HUES6 (cell line): Measurements from ENCODE around the gene VIL1.

Experiments used
- H3K27ac ChIP-seq: 2 replicates; pipeline ENCODE4 v1.7.0; 2013; ENCODE audit warnings: low read depth, mild to moderate bottlenecking, low read length, inconsistent platforms
- H3K27me3 ChIP-seq: 2 replicates; pipeline ENCODE4 v1.6.1; 2013; ENCODE audit warnings: low read length; ENCODE audit not compliant: control insufficient read depth, insufficient read depth
- H3K36me3 ChIP-seq: 2 replicates; pipeline ENCODE4 v1.6.1; 2013; ENCODE audit warnings: low read length; ENCODE audit not compliant: control insufficient read depth, insufficient read depth
- H3K4me1 ChIP-seq: 2 replicates; pipeline ENCODE4 v1.6.1; 2013; ENCODE audit warnings: low read length; ENCODE audit not compliant: control insufficient read depth, insufficient read depth
- H3K4me3 ChIP-seq: 2 replicates; pipeline ENCODE4 v1.5.1; 2013; ENCODE audit warnings: low read depth, low read length
- H3K9ac ChIP-seq: one replicate; pipeline ENCODE4 v1.6.1; 2013; ENCODE audit warnings: mild to moderate bottlenecking, low read length
- H3K9me3 ChIP-seq: 2 replicates; pipeline ENCODE4 v1.6.1; 2013; ENCODE audit warnings: low read depth, low read length; ENCODE audit not compliant: control insufficient read depth, insufficient read depth

Gene VIL1

DNA sequence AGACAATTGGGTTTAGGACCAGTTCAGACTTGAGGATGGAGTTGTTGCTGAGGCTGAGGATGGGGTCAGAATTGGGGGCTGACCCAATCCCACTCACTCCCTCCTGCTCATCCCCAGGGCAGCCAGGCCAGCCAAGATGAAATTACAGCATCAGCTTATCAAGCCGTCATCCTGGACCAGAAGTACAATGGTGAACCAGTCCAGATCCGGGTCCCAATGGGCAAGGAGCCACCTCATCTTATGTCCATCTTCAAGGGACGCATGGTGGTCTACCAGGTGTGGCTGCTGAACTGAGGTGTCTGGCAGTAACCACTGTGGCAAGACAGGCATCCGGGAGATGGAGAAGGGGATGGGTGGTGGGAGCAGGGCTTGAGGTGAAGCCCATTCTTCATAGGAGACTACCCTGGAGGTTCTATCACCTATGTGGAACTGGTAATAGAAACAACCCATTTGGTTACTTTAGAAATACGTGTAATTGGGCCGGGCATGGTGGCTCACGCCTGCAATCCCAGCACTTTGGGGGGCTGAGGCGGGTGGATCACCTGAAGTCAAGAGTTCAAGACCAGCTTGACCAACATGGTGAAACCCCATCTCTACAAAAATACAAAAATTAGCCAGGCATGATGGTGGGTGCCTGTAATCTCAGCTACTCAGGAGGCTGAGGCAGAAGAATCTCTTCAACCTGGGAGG, 13.9 kb downstream of the VIL1 start:
- H3K4me3 ChIP-seq = no peak overlapping the region
- no peaks in the 10 kb centered on the region for H3K4me1 ChIP-seq
- no peak overlapping the region for H3K9ac ChIP-seq
- H3K27me3 ChIP-seq = no peaks in the 10 kb centered on the region
- no peak overlapping the region for H3K27ac ChIP-seq
- H3K9me3 ChIP-seq = no peaks in the 10 kb centered on the region
- no peaks in the 10 kb centered on the region for H3K36me3 ChIP-seq

DNA sequence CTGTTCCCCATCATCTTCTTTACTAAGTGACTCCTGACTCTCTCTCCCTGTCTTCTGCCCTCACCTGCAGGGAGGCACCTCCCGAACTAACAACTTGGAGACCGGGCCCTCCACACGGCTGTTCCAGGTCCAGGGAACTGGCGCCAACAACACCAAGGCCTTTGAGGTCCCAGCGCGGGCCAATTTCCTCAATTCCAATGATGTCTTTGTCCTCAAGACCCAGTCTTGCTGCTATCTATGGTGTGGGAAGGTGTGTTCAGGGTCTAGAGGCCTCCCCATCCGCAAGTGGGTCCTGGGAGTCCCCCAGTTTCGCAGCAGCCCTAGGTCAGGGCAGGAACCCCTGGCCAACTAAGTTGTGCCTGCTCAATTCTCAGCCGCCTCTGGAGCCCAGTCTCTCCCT, 15.5 kb downstream of the VIL1 start:
- no peaks in the 10 kb centered on the region for H3K36me3 ChIP-seq
- no peak overlapping the region for H3K27ac ChIP-seq
- H3K27me3 ChIP-seq = no peaks in the 10 kb centered on the region
- H3K4me1 ChIP-seq = no peaks in the 10 kb centered on the region
- no peak overlapping the region for H3K4me3 ChIP-seq
- H3K9me3 ChIP-seq = no peaks in the 10 kb centered on the region
- no peak overlapping the region for H3K9ac ChIP-seq

DNA sequence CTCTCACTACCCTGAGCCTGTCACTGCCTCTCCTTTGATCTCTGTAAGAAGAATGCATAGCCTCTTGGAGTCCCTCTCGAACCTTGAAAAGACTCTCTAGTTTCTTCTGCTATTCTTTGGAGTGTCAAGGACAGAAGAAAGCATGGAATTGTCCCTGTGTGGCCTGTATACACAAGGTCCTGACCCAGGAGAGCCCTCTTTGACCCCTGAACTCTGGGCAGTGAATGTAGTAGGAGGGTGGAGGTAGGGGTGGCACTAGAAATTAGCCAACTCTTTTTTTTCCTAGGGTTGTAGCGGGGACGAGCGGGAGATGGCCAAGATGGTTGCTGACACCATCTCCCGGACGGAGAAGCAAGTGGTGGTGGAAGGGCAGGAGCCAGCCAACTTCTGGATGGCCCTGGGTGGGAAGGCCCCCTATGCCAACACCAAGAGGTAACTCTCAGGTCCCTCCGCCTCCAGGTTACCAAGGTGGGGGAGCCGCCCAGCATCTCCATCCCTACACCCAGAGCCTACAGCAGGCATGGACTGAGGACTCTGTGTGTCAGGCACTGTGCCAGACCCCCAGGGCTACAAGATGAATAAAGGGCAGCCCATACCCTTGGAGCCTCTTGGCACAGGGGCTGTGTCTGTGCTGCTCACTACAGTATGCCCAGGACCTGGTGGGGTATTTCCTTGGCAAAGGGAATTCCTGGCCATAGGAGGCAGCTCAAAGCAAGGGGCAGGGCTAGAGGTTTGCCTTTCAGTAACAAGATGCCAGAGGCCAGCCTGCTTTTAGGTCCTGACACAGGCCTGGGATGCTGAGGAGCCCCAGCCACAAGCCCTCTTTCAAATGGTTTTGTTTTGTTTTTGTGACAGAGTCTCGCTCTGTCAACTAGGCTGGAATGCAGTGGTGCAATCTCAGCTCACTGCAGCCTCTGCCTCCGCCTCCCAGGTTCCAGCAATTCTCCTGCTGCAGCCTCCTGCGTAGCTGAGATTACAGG, 16.4 kb downstream of the VIL1 start:
- H3K9me3 ChIP-seq = no peaks in the 10 kb centered on the region
- H3K36me3 ChIP-seq = no peaks in the 10 kb centered on the region
- no peak overlapping the region for H3K9ac ChIP-seq
- H3K4me1 ChIP-seq = no peaks in the 10 kb centered on the region
- H3K27ac ChIP-seq = no peak overlapping the region
- H3K4me3 ChIP-seq = no peak overlapping the region
- no peaks in the 10 kb centered on the region for H3K27me3 ChIP-seq

DNA sequence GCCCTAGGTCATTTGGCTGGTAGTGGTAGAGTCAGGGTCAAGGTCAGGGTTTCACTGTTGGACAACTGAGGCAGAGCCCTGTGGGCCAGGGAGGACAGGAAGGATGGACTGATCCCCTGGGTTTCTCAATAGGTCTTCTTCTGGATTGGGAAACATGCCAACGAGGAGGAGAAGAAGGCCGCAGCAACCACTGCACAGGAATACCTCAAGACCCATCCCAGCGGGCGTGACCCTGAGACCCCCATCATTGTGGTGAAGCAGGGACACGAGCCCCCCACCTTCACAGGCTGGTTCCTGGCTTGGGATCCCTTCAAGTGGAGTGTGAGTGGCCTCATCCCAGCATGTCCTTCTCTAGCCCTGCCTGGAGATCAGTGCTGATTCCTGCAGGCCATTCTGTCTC, 18.1 kb downstream of the VIL1 start:
- Histone ChIP-seq H3K36me3 (no peaks in the 10 kb centered on the region; the same call in 1 of the 2 replicates), H3K9ac (no peak overlapping the region), H3K27me3 (no peaks in the 10 kb centered on the region), H3K4me1 (no peaks in the 10 kb centered on the region), H3K9me3 (no peaks in the 10 kb centered on the region), H3K27ac (no peak overlapping the region), H3K4me3 (no peak overlapping the region)

DNA sequence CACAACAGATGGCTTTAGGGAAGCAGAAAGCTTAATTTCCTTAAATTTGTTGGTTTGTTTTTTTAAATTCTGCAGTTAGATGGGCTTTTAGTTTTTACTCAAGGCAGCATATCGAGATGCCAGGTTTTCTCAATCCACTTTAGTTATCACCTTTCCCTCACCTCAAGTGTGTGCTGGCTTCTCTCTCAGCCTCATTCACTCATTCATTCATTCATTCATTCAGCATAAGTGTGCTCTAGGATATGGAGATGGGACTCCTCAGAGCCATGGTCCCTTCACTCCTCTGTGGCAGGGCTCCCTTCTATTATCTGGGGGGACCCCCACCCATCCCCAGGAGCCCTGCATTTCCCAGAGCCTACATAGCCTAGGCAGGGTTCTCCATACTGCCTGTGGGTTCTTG, 19.0 kb downstream of the VIL1 start:
- Histone ChIP-seq H3K27ac (no peak overlapping the region), H3K4me3 (no peak overlapping the region), H3K36me3 (no peaks in the 10 kb centered on the region; the same call in 1 of the 2 replicates)

DNA sequence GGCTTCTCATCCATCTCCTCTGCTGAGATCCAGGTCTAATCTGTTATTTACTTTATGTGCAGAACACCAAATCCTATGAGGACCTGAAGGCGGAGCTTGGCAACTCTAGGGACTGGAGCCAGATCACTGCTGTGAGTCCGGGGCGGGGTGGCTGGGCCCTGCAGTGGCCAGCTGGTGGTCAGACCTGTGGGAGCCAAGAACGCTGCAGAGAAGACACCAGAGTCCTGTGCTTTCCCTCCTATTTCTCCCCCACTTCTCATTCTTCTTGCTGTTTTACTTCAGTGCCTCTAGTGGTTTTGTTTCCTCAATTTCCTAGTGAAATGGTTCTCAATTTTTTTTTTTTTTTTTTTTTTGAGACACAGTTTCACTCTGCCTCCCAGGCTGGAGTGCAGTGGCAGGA, 19.7 kb downstream of the VIL1 start:
- Histone ChIP-seq H3K36me3 (no peaks in the 10 kb centered on the region; the same call in 1 of the 2 replicates), H3K9me3 (no peaks in the 10 kb centered on the region), H3K9ac (no peak overlapping the region), H3K27me3 (no peaks in the 10 kb centered on the region), H3K27ac (no peak overlapping the region), H3K4me1 (no peaks in the 10 kb centered on the region), H3K4me3 (no peak overlapping the region)

More for the DNA sequence above, 19.0 kb downstream of the VIL1 start:
- Histone ChIP-seq H3K27me3 (no peaks in the 10 kb centered on the region), H3K9me3 (no peaks in the 10 kb centered on the region), H3K4me1 (no peaks in the 10 kb centered on the region), H3K9ac (no peak overlapping the region)

DNA sequence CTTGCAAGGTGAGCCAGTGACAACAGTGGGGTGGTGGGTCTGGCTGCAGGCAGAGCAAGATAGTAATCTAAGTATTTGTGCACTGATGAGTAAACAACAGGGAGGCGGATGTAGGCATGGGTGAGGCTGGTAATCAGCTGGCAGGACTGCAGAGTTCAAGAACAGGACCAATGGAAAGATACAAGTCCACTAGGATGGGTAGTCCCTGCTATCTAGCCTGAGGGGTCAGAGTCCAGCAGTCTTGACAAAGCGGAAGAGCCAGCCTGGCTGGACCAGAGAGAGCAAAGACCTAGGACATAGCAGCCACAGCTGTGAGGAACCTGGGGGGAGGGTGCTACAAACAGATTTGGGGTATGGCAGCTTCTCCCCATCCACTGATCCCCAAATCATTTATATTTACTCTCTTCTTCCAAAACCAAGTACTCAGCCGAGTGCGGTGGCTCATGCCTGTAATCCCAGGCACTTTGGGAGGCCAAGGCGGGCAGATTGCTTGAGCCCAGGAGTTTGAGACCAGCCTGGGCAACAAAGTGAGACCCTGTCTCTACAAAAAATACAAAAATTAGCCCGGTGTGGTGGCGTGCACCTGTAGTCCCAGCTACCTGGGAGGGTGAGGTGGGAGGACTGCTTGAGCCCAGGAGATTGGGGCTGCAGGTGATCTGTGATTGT, 25.9 kb downstream of the VIL1 start:
- Histone ChIP-seq H3K27ac (no peak overlapping the region), H3K27me3 (no peaks in the 10 kb centered on the region), H3K4me1 (no peaks in the 10 kb centered on the region; the same call in 1 of the 2 replicates), H3K4me3 (no peak overlapping the region), H3K9ac (no peak overlapping the region), H3K36me3 (peaks cover 29% of the 10 kb centered on the region), H3K9me3 (no peaks in the 10 kb centered on the region)

DNA sequence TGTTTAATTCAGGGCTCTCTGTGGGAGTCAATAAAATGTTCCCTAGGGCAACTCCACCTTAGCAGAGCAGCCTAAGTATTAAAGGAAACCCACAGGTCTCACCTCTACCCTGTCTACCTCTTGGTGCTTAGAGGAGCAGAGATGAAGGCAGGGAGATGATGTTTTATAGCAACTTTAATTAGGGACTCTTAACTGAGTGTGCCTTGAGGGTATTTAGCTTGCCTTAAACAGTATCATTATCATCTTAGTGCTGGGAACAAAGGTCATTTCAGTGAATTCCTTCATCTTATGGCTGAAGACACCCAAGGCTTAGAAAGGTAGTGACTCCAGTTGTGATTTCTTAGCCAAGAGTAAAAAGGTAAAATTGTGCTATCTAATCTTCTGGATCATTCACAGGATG, 26.7 kb downstream of the VIL1 start:
- Histone ChIP-seq H3K27ac (no peak overlapping the region), H3K4me3 (no peak overlapping the region), H3K27me3 (no peaks in the 10 kb centered on the region), H3K36me3 (peaks cover 37% of the 10 kb centered on the region), H3K9ac (no peak overlapping the region), H3K9me3 (no peaks in the 10 kb centered on the region), H3K4me1 (no peaks in the 10 kb centered on the region; the same call in 1 of the 2 replicates)

DNA sequence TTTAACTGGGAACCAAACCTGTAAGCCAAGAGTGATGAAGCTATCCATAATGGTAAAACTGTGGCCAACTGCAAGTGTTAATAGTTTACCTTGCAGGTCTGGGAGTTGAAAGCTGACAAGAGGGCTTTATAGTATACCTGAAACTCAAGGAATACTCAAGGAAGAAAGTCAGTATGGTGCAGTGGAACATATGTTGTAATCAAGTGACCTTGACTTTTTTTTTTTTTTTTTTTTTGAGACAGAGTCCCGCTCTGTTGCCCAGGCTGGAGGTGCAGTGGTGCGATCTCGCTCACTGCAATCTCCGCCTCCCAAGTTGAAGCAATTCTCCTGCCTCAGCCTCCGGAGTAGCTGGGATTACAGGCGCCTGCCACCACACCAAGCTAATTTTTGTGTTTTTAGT, 27.6 kb downstream of the VIL1 start:
- Histone ChIP-seq H3K27ac (no peak overlapping the region), H3K9me3 (no peaks in the 10 kb centered on the region), H3K9ac (no peak overlapping the region), H3K4me1 (no peaks in the 10 kb centered on the region; the same call in none of the 2 replicates), H3K27me3 (no peaks in the 10 kb centered on the region), H3K36me3 (peaks cover 38% of the 10 kb centered on the region), H3K4me3 (no peak overlapping the region)

DNA sequence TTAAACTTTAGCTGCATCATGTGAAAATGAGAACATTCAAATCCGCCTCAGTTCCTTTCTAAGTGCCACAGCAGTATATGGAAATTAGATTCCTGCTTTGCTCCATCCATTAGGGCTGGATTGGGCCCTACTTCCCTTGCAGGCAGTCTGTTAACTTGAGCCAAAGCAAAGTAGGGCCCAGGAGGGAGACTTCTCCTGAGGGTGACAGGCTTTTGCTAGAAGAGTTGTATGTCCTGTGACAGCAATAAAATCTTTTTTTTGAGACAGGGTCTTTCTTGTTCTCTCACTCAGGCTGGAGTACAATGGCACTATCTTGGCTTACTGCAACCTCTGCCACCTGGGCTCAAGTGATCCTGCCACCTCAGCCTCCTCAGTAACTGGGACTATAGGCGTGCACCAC, 28.1 kb downstream of the VIL1 start:
- H3K27me3 ChIP-seq = no peaks in the 10 kb centered on the region

More for the DNA sequence above, 28.1 kb downstream of the VIL1 start:
- Histone ChIP-seq H3K4me1 (no peaks in the 10 kb centered on the region; the same call in none of the 2 replicates), H3K36me3 (peaks cover 38% of the 10 kb centered on the region), H3K27ac (no peak overlapping the region), H3K9ac (no peak overlapping the region), H3K4me3 (no peak overlapping the region), H3K9me3 (no peaks in the 10 kb centered on the region)
